ENCODE measurements around the gene MRPS18A.

Gene MRPS18A

DNA sequence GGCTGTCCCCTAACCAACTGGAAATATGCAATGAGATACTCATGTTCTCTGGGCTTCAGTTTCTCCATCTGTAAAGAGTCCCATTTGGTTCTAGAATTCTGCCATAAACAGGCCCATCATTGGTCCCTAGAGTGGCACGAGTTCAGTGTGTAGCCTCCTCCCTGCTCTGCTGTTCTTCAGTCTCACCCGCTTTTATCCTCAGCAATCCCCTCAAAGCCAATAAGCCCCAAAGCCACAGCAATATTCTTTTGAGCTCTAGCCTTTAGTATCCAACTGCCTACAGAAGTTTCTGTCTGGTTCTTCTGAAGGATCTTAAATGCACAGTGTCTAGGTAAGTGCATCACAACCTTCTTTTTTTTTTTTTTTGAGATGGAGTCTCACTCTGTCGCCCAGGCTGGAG lies 9.8 kb upstream of the MRPS18A start:
- DNase-seq: no peak

GRCh38 chr6:43695967-43696291 lies 8.3 kb upstream of the MRPS18A start:
- no peak for DNase-seq

GRCh38 chr6:43695215-43695966 lies 7.8 kb upstream of the MRPS18A start:
- DNase-seq: no peak

GRCh38 chr6:43689421-43689820 lies 1.8 kb upstream of the MRPS18A start:
- DNase-seq: no peak

DNA sequence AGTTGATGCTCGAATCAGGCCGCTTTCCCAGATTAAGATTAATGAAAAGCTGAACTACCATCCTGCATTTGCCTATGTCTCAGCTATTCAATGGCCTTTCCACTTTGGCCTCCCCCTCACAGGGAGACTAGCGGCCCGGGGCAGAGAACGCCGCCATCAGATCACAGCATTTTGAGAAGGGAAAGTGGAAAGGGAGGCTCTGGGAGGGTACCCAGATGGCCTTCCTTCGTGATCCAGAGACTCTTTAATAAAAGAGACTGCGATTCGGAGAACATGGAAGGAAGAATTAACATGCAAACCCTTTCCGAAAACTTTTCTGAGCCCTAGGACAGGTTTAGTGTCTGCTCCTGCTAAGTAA lies 533 bp downstream of the MRPS18A start:
- no peak for DNase-seq

- no peak for DNase-seq
Measured at GRCh38 chr6:43683708-43684455, 3.7 kb downstream of the MRPS18A start.

DNA sequence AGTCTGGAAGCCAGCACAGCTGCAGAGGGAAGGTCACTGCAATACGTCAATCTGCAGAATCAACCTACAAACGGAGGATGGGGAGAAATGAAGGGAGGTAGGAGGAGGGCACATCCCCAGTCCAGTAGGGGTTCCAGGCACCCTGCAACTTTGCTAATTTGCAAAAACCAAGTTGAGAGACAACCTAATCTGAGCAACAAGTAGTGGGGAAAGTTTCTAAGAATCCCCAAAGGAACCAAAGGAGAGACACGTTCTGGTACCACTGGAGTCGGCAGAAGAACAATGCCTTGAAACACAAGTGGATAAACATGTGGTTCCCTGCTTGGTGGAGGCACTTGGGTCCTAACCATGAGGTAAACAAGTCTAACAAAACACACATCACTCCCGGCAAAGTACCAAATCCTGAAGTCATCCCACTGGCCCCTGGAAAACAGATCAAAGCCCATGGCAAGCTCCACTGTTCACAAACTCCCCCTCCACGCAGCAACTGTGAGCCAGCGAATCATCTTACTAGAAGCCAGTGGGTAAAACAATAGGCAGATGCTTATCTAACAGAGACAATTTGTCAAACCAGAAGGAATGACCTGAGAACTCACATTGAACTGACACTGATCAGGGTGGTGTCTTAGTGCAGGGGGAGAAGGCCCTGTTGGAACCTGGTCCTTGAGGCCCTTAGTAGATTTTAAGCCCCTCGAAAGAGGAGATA lies 4.7 kb downstream of the MRPS18A start:
- DNase-seq: no peak

GRCh38 chr6:43681303-43681702 lies 6.3 kb downstream of the MRPS18A start:
- DNase-seq: no peak

DNA sequence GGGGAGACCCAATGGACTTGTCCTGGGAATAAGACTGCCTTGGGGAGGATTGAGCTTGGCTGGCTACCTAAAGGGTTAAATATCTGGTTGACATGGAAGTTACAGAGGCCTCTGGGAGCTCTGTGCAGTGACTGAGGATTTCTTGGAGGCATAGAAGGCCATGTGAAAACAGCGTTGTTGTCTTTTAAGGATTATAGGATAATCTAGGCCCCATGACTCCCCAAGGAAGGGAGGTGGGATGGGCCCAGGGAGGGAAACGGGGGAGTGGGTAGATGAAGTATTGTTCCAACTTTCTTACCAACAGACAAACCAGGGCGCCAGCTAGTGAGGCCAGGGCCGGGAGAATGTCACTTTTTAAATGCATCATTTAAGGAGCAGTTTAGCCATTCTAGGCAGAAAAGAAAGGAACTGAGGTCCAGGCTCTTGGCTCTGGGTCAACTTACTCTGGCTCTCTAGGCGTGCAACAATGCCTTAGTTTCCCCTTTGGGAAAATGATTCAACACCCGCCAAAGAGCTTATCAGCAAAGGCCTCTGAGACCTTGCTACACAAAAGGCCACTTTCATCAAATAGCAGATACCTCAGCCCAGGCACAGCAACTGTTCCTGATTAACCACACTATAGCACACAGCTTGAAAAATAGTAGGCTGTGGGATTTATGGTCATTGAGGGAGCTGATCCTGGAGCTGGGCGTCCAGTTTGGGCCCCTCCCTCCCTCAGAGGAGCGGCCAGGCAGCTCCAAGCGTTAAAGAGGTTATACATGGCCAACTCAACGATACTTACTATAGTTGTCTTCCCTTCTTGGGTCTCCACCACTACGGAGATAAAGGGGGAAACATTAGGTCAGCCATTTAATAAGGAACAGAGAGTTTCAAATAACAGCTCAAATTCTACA lies 7.0 kb downstream of the MRPS18A start:
- no peak for DNase-seq

DNA sequence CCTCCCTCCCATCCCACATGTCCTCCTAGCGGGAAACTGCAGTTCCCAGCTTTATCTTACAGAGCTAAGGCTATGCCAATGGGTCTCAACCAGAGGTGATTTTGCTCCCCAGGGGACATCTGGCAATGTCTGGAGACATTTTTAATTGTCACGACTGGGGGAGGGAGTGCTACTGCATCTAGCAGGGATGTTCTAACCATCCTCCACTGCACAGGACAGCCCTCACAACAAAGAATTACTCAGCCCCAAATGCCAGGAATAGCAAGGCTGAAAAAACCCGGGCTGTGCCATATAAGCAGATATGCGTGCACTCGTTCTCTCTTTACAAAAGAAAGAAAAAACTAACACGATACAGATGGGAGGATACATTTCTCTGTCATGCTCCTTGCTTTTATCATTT lies 8.5 kb downstream of the MRPS18A start:
- DNase-seq: no peak

DNA sequence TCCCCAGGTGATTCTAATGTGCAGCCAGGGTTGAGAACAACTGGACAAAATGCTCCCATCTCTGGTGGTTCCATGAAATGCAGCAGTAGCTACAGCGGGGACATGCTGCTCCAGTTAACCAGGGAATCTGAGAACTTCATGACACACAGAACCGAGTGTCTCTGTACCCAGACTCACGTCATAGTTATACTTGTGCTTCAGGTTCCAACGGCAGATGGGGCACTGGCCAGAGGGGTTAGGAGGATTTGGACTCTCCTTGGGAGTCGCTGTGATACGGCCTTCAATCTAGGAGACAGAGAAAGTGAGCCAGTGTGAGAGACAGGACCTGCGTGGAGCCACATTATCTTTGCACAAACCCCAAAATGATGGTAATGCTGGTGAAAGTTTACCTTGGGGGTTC lies 9.2 kb downstream of the MRPS18A start:
- no peak for DNase-seq

GRCh38 chr6:43677759-43678158 lies 9.8 kb downstream of the MRPS18A start:
- no peak for DNase-seq

- no peak for DNase-seq
Measured at GRCh38 chr6:43676962-43677606, 10.5 kb downstream of the MRPS18A start.

GRCh38 chr6:43674921-43675320 lies 12.7 kb downstream of the MRPS18A start:
- no peak for DNase-seq

GRCh38 chr6:43674291-43674690 lies 13.3 kb downstream of the MRPS18A start:
- no peak for DNase-seq

- no peak for DNase-seq
Measured at GRCh38 chr6:43673444-43674084, 14.0 kb downstream of the MRPS18A start.

- DNase-seq: no peak
Measured at GRCh38 chr6:43671801-43672690, 15.5 kb downstream of the MRPS18A start.

DNA sequence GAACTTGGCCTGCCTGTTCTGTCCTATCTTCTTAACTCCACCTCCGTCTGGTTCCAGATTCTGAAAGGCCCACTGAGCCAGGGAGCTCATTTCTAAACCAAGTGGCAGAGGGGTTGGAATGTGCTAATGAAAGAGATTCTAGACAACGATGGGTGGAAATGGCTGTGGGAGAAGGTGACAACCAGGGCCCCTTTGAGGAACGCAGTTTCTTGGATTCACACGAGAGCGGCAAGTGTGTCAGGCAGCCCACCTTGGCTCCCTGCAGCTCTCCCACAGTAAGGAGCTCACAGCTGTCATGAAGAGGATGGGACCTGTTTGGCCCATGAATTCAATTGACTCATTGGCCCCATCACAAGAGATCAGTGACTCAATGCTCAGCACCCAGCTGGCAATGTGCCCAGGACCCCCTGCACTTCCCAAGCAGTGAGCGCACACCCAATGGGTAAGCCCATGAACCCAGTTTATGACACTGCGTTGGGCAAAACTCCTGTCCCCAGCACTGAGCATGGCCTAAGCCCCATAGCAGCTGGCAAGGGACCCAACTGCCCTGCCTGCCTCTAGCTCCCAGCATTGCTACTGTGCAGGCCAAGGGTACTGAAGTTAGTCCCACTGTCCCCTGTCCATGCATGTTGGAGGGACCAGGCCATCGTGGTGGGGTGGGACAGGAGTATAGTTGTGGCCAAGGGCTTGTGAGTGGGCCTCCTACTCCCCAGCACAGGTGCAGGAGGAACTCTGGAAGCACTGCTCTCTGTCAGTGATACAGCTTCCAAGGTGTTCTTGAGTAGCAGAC lies 16.4 kb downstream of the MRPS18A start:
- no peak for DNase-seq

GRCh38 chr6:43670623-43670986 lies 17.0 kb downstream of the MRPS18A start:
- DNase-seq: no peak
